Measurements from ENCODE around the gene RASGRP3.

The RASGRP3 gene

DNA sequence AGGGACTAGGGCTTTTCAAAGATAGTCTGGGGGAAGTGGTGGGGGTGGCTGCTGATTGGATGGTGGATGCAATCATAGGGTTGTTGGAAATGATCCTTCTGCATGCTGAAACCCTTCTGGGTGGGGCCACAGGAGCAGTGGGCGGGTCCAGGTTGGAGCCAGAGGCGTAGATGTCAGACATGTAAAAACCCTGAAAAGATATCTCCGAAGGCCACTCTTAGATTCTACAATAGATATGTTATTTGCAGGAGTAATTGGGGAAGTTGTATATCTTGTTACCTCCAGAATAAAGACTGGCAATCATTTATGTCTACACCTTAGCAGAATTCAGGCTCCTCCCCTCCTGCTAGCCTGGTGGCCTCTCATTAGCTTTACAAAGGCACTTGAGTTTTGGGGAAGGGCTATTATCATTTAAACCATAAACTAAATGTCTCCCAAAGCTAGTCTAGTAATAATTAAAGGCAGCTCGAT, 130.8 kb downstream of the RASGRP3 start:
- no peak for TF ChIP-seq GATA3 (IDR thresholded peaks at IDR 0.05; ENCODE audit: low read depth, low read length)
- TF ChIP-seq GATA2 (IDR thresholded peaks at IDR 0.05; ENCODE audit: low read depth, low read length) = no peak

DNA sequence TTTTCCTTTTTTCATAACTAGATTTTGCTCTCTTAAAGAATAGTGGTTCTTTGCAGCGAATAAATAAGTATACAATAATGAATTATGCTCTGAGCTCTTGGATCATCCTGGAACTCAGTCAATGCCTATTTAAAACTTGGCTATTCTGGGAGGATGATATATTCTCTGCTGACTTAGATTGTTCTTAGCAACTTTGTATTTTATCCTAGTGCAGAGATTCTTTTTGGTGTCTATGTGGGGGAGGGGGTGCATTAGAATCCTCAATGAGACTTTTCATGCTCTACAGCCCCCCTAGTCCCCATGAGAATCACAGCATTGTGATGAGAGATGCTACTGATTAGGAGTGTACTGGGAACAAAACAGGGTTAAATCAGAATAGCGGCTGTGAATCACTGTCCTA, 131.5 kb downstream of the RASGRP3 start:
- TF ChIP-seq GATA2 (IDR thresholded peaks at IDR 0.05; ENCODE audit: low read depth, low read length) = no peak
- no peak for TF ChIP-seq GATA3 (IDR thresholded peaks at IDR 0.05; ENCODE audit: low read depth, low read length)

DNA sequence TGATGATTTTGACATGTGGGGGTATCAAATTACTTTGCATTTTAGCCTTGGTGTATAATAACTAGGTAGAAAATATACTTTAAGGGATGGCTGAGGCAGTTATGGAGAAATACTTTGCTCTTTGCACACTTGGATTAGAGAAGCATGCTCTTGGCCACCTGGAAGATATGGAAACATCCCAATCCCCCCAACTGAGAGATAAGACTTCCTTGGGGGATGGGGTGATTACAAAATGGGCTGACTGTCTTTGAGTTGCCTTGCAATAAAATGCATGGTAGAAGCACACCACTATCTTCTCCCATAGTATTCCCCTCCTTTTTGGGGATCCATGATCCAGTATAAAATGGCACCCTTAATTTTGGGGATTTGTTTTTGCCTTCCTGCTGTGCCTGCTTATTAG, 137.7 kb downstream of the RASGRP3 start:
- TF ChIP-seq GATA2 (IDR thresholded peaks at IDR 0.05; ENCODE audit: low read depth, low read length) (no peak), GATA3 (IDR thresholded peaks at IDR 0.05; ENCODE audit: low read depth, low read length) (no peak)

Measured in SH-SY5Y (cell line).